Right lobe of liver (tissue), 4 donors: Measurements from ENCODE around the gene TFF2.

Experiments
- CTCF ChIP-seq, 4 donors: fragments of 200-600 bp in 3 of 4; fragments of 450-650 bp in 1 of 4; IDR thresholded peaks; one replicate each; pipeline versions ENCODE4 v1.5.1 to v1.8.0; 2016 to 2022; ENCODE audit warnings: antibody characterized with exemption in 4 of 4, mild to moderate bottlenecking in 2 of 4
- POLR2A ChIP-seq: fragments of 450-650 bp; IDR thresholded peaks from one replicate; pipeline ENCODE4 v1.6.1; 2017; ENCODE audit warnings: antibody characterized with exemption, mild to moderate bottlenecking
- donor health status: DM: no; HTN: no; CAD: no.
- donor health status: DM: no; HTN: no; CAD: no.
- donor health status: DM: no; HTN: yes; CAD: no.

- TF ChIP-seq CTCF (IDR thresholded peaks at IDR 0.05), result no peak
- no peak for TF ChIP-seq POLR2A
Observed at GRCh38 chr21:42313501-42313969, 37.3 kb downstream of the TFF2 start.
